HepG2 (cell line): ENCODE measurements around the gene DGKD. TPM values are rescaled to one million over a fixed set of nuclear protein-coding genes. Genes with fewer than 3 reads are reported as not detected.

Source experiments
- ATAC-seq: fragments of 200-7000 bp; cut with Tn5 transposase; 3 replicates; pipeline ENCODE4 v1.9.1; 2020; ENCODE audit warnings: mild to moderate bottlenecking, moderate library complexity
- BruUV-seq: library from RNA; stranded (reverse); fragments of 400-500 nt; replicated peaks from 2 replicates; lab custom pipeline; 2021; lab: Mats Ljungman, UMichigan
- CTCF ChIA-PET: fragments of 300-600 bp; formaldehyde crosslinking; extraction: SDS; loops from one replicate; lab custom pipeline; 2021; ENCODE audit warnings: low total read pairs, inconsistent platforms, low intra/inter-chr PET ratio; lab: Yijun Ruan, JAX
- POLR2A ChIA-PET: fragments of 350-600 bp; sonication (Branson Sonifier 250); formaldehyde crosslinking; loops from one replicate; lab custom pipeline; 2020; ENCODE audit warnings: antibody characterized with exemption, inconsistent platforms; lab: Yijun Ruan, JAX
- DNase-seq: peaks from one replicate; pipeline ENCODE4 v3.0.0-alpha.2; 2015; ENCODE audit warnings: low spot score
- FAIRE-seq: peaks from 3 replicates; lab custom pipeline; 2011; peaks lifted over from hg19 to GRCh38; lab: Jason Lieb, UNC
- H2AFZ ChIP-seq: one replicate; pipeline ENCODE4 v1.6.1; 2011; ENCODE audit warnings: low read length, inconsistent platforms
- H3K27ac ChIP-seq: fragments of 300-600 bp; 3 replicates; pipeline ENCODE4 v1.8.0; 2011; ENCODE audit warnings: mixed run types, mild to moderate bottlenecking, mixed read lengths, low read length, inconsistent platforms; ENCODE audit not compliant: insufficient read depth; ENCODE audit errors: extremely low read length
- H3K27me3 ChIP-seq, 2 experiments: fragments of 200-600 bp in 1 of 2; 2 replicates in 1 of 2; 3 replicates in 1 of 2; pipeline versions ENCODE4 v1.6.0 to v1.8.0; 2011; ENCODE audit warnings: low read length in 2 of 2, mild to moderate bottlenecking in 2 of 2, moderate library complexity in 2 of 2, inconsistent platforms in 1 of 2; ENCODE audit not compliant: insufficient read depth in 2 of 2, control insufficient read depth in 1 of 2
- H3K36me3 ChIP-seq, 2 experiments: fragments of 200-600 bp in 1 of 2; replicated peaks in 1 of 2; 2 replicates in 1 of 2; 3 replicates in 1 of 2; pipeline versions ENCODE4 v1.5.1 to v1.8.0; 2011; ENCODE audit warnings: low read length in 2 of 2, inconsistent platforms in 1 of 2; ENCODE audit not compliant: insufficient read depth in 2 of 2, control insufficient read depth in 1 of 2
- H3K4me1 ChIP-seq: 2 replicates; pipeline ENCODE4 v1.5.1; 2012; ENCODE audit warnings: low read length, inconsistent platforms; ENCODE audit not compliant: insufficient read depth
- H3K4me2 ChIP-seq: 2 replicates; pipeline ENCODE4 v1.6.0; 2011; ENCODE audit warnings: low read depth, low read length, inconsistent platforms
- H3K4me3 ChIP-seq, 3 experiments: fragments of 200-600 bp in 1 of 3; sonication (generic), shearing (Covaris generic) in 1 of 3; replicated peaks in 1 of 3; 2 replicates each; pipeline ENCODE4 v1.5.1; 2011 to 2016; ENCODE audit warnings: low read length in 3 of 3, inconsistent platforms in 2 of 3, low read depth in 2 of 3, mild to moderate bottlenecking in 2 of 3, control low read depth in 1 of 3, mixed read lengths in 1 of 3; ENCODE audit not compliant: insufficient read depth in 1 of 3
- H3K79me2 ChIP-seq: one replicate; pipeline ENCODE4 v1.6.1; 2011; ENCODE audit warnings: low read length, inconsistent platforms; ENCODE audit not compliant: insufficient read depth
- H3K9ac ChIP-seq: 2 replicates; pipeline ENCODE4 v1.6.0; 2011; ENCODE audit warnings: mild to moderate bottlenecking, low read depth, low read length, inconsistent platforms; ENCODE audit not compliant: insufficient read depth
- H3K9me3 ChIP-seq: 2 replicates; pipeline ENCODE4 v1.5.1; 2012; ENCODE audit warnings: mild to moderate bottlenecking, low read length
- H4K20me1 ChIP-seq: 2 replicates; pipeline ENCODE4 v1.6.0; 2011; ENCODE audit warnings: inconsistent platforms, mild to moderate bottlenecking, low read length, moderate library complexity; ENCODE audit not compliant: insufficient read depth
- HHEX ChIP-seq: IDR thresholded peaks from 2 replicates; pipeline ENCODE4 v1.6.1; 2016; ENCODE audit warnings: control low read depth
- HMG20A ChIP-seq: IDR thresholded peaks from 2 replicates; pipeline ENCODE4 v1.6.1; 2016; ENCODE audit warnings: borderline replicate concordance
- JARID2 ChIP-seq: sonication (generic); formaldehyde crosslinking; IDR thresholded peaks from 2 replicates; pipeline ENCODE4 v1.8.1; 2023; ENCODE audit warnings: missing genetic modification reagents, inconsistent platforms; ENCODE audit not compliant: insufficient replicate concordance
- LBX2 ChIP-seq: sonication (generic); formaldehyde crosslinking; IDR thresholded peaks from 2 replicates; pipeline ENCODE4 v1.5.0; 2020; ENCODE audit warnings: missing genetic modification reagents, mild to moderate bottlenecking, borderline replicate concordance
- REL ChIP-seq: sonication (generic); formaldehyde crosslinking; conservative IDR thresholded peaks from 2 replicates; pipeline ENCODE4 v1.8.0; 2022; ENCODE audit warnings: mild to moderate bottlenecking, missing genetic modification reagents, moderate library complexity
- SP4 ChIP-seq: sonication (generic); formaldehyde crosslinking; IDR thresholded peaks from 2 replicates; pipeline ENCODE4 v1.8.1; 2023; ENCODE audit warnings: mild to moderate bottlenecking, missing genetic modification reagents
- TARDBP ChIP-seq: sonication (generic); formaldehyde crosslinking; IDR thresholded peaks from 2 replicates; pipeline ENCODE4 v1.8.0; 2022; ENCODE audit warnings: mild to moderate bottlenecking, missing genetic modification reagents
- TEF ChIP-seq: sonication (generic); formaldehyde crosslinking; IDR thresholded peaks from 2 replicates; pipeline ENCODE4 v1.5.0; 2020; ENCODE audit warnings: missing genetic modification reagents
- ZC3H13 ChIP-seq: sonication (generic); formaldehyde crosslinking; IDR thresholded peaks from 2 replicates; pipeline ENCODE4 v1.8.1; 2023; ENCODE audit warnings: mild to moderate bottlenecking, missing genetic modification reagents, moderate library complexity
- ZFAT ChIP-seq: sonication (generic); formaldehyde crosslinking; conservative IDR thresholded peaks from 2 replicates; pipeline ENCODE4 v1.8.1; 2023; ENCODE audit warnings: missing genetic modification reagents, inconsistent platforms
- ZFP1 ChIP-seq: IDR thresholded peaks from 2 replicates; pipeline ENCODE4 v1.6.1; 2016
- ZNF136 ChIP-seq: sonication (generic); formaldehyde crosslinking; IDR thresholded peaks from 2 replicates; pipeline ENCODE4 v1.8.1; 2022; ENCODE audit warnings: low read depth, mild to moderate bottlenecking, moderate library complexity, missing genetic modification reagents
- ZNF337 ChIP-seq: sonication (generic); formaldehyde crosslinking; IDR thresholded peaks from 2 replicates; pipeline ENCODE4 v1.5.1; 2020; ENCODE audit warnings: missing genetic modification reagents, low read depth, mild to moderate bottlenecking, borderline replicate concordance
- ZNF724P ChIP-seq: sonication (generic); formaldehyde crosslinking; IDR thresholded peaks from 2 replicates; pipeline ENCODE4 v1.8.0; 2022; ENCODE audit warnings: missing genetic modification reagents, borderline replicate concordance
- ZNF878 ChIP-seq: sonication (generic); formaldehyde crosslinking; IDR thresholded peaks from 2 replicates; pipeline ENCODE4 v1.8.1; 2023; ENCODE audit warnings: mild to moderate bottlenecking, missing genetic modification reagents, moderate library complexity
- WGBS: methylation state at CpG from one replicate; pipeline ENCODE4 v1.1.6; 2017; ENCODE audit warnings: low lambda C conversion rate; 5-methylcytosine and 5-hydroxymethylcytosine counted together
- in situ Hi-C: cut with HindIII; loops from 2 replicates; pipeline ENCODE4 v1.10.0; 2017; ENCODE audit warnings: low pct_unique_long_range_greater_than_20kb; ENCODE audit not compliant: extremely low pct_ligation_motif_present
- intact Hi-C: fragments of 100-400 bp; cut with micrococcal nuclease; formaldehyde crosslinking; loops from one replicate; pipeline ENCODE4 v1.10.0; 2022; ENCODE audit not compliant: unreplicated experiment
- polyA plus RNA-seq, 8 experiments: library from polyadenylated mRNA; depleted of rRNA in 3 of 8; stranded (reverse) in 7 of 8; unstranded in 1 of 8; fragments of >200 nt; fragmentation: Illumina TruSeq in 4 of 8; extraction: Trizol in 4 of 8; gene quantifications; 2 replicates each; pipeline versions ENCODE4 v1.2.1 to v1.2.3, GENCODE V29; 2011 to 2016; ENCODE audit warnings: low read depth in 4 of 8, missing spikeins in 1 of 8, mixed read lengths in 1 of 8; ENCODE audit not compliant: insufficient read depth in 1 of 8
- total RNA-seq, 5 experiments: library from RNA; depleted of rRNA; stranded (reverse); fragments of >200 nt; fragmentation: Illumina TruSeq; extraction: Trizol; gene quantifications; 2 replicates each; pipeline ENCODE4 v1.2.3, GENCODE V29; 2016; ENCODE audit warnings: low read depth in 1 of 5
- TF ChIP-seq, protein P1 (sequence below): sonication (generic); formaldehyde crosslinking; IDR thresholded peaks from 2 replicates; pipeline ENCODE4 v1.8.0; 2022; ENCODE audit warnings: missing genetic modification reagents, mild to moderate bottlenecking, inconsistent platforms, borderline replicate concordance
- TF ChIP-seq, protein P2 (sequence below): sonication (generic); formaldehyde crosslinking; IDR thresholded peaks from 2 replicates; pipeline ENCODE4 v1.8.0; 2022; ENCODE audit warnings: low read depth, missing genetic modification reagents

DGKD gene
- total and polyA plus RNA-seq, 2 of the 13 experiments (the other 11 are each of a cell fraction or from before 2014, with no cell fraction given) = 24.5 to 33.2 TPM

DNA sequence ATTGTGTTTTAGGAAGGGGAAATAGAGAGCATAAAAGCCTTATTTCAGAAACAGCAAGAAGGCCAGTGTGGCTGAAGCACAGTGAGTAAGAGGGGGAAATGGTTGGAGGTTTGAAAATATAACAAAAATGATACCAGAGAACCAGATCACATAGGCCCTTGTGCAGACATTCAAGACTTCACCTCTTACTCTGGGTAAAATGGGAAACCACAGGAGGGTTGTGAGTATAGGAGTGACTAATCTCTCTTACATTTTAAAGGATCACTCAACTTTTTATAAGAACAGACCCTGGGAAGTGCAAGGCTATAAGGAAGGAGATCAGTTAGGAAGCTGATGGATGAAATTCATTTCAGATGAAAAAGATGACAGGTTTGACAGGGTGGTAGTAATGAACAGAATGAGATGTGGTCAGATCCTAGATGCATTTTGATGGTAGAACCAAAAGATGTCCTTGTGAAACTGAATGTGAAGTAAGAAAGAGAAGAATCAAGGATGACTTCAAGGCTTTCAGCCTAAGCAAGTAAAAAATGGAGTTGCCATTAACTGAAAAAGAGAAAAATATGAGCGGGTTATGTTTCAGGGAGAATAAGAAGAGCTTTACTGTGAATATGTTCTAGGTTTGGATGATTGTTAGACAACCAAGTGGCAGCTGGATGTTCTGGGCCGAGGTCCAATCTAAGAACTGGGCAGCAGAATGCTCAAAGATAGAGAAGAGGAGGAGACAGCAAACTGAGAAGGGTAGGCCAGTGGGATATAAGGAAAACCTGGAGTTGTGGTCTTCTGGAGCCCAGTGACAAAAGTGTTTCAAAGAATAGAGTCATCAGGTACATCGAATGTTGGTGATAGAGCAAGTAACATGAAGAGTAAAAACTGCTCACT, 147.1 kb downstream of the DGKD start (continued):
- TF ChIP-seq ZFAT (CRISPR knock-in tag) (no peak), HMG20A (CRISPR knock-in tag) (no peak), HHEX (no peak)

- WGBS = 94% methylated on average over 1 of the region's 1 CpG
- Histone ChIP-seq H3K4me2 (no peak overlapping the region), H3K27me3 (no peaks in the 10 kb centered on the region), H4K20me1 (no peaks in the 10 kb centered on the region), H3K9ac (no peak overlapping the region), H3K4me3 (no peak overlapping the region), H2AFZ (no peak overlapping the region), H3K79me2 (no peaks in the 10 kb centered on the region), H3K27ac (no peak overlapping the region), H3K9me3 (peaks cover 19% of the 10 kb centered on the region)
- POLR2A ChIA-PET = no interaction called here
- no peak for FAIRE-seq
- ATAC-seq = no peak
- in situ Hi-C loops (no loop called here), intact Hi-C loops (no loop called here)
- no peak for DNase-seq
- TF ChIP-seq ZFP1 (CRISPR knock-in tag) (0 out of 2 replicates have a peak, but pooled peaks have one; percentile 29), TARDBP (no peak), REL (CRISPR knock-in tag) (no peak), ZNF724P (CRISPR knock-in tag) (no peak), ZNF878 (CRISPR knock-in tag) (no peak), LBX2 (CRISPR knock-in tag) (no peak), ZNF136 (CRISPR knock-in tag) (peak; percentile 68; the same call in 1 of the 2 replicates), TEF (CRISPR knock-in tag) (no peak), SP4 (CRISPR knock-in tag) (no peak), ZC3H13 (CRISPR knock-in tag) (no peak), JARID2 (no peak), ZNF337 (CRISPR knock-in tag) (peak; percentile 77; the same call in 1 of the 2 replicates)
- TF ChIP-seq, protein P1, sequence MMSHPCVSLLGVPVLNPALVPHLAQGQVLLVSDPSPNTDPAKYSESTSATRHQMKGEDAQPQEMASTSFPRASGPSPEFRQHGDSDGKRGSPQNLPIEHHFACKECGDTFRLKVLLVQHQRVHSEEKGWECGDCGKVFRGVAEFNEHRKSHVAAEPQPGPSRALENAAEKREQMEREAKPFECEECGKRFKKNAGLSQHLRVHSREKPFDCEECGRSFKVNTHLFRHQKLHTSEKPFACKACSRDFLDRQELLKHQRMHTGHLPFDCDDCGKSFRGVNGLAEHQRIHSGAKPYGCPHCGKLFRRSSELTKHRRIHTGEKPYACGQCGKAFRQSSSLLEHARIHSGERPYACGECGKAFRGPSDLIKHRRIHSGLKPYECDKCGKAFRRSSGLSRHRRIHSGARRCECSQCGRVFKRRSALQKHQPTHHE (CRISPR knock-in tag) = no peak
- TF ChIP-seq, protein P2, sequence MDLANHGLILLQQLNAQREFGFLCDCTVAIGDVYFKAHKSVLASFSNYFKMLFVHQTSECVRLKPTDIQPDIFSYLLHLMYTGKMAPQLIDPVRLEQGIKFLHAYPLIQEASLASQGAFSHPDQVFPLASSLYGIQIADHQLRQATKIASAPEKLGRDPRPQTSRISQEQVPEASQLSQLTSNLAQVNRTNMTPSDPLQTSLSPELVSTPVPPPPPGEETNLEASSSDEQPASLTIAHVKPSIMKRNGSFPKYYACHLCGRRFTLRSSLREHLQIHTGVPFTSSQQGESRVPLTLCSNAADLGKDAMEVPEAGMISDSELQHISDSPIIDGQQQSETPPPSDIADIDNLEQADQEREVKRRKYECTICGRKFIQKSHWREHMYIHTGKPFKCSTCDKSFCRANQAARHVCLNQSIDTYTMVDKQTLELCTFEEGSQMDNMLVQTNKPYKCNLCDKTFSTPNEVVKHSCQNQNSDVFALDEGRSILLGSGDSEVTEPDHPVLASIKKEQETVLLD (CRISPR knock-in tag) = no peak
- TF ChIP-seq, all 625 proteins: peak for 3
- CTCF ChIA-PET = no interaction called here
- no peaks in the 10 kb centered on the region for H3K4me1 ChIP-seq
- no TSS peak for BruUV-seq
- peaks cover 3 to 22% of the 10 kb centered on the region in 2 experiments; a peak in 3 of 5 replicates for H3K36me3 ChIP-seq
Observed at GRCh38 chr2:233503481-233503880, 149.2 kb downstream of the DGKD start.
